HG02610 (cell line): Measurements from ENCODE around the gene TSPAN10.
"Not testable (repeated sequence)": the region's sequence is repeated elsewhere in the genome, so short reads cannot be mapped to it uniquely, and the experiment has no call there.

Experiments
- ATAC-seq: cut with Tn5 transposase; IDR thresholded peaks from one replicate; pipeline ENCODE4 v1.9.1; 2021; ENCODE audit warnings: mild to moderate bottlenecking, moderate library complexity; ENCODE audit not compliant: unreplicated experiment

The TSPAN10 gene

GRCh38 chr17:81636505-81637288 lies at the start of gene TSPAN10, which contains the start of gene NPLOC4:
TSPAN10 (plus strand) TSS chr17:81637196; CDS start chr17:81642413, 5,217 bp downstream.
NPLOC4 (minus strand) TSS chr17:81637112; CDS start chr17:81636930, 182 bp downstream.
- peak; percentile 87 for ATAC-seq

DNA sequence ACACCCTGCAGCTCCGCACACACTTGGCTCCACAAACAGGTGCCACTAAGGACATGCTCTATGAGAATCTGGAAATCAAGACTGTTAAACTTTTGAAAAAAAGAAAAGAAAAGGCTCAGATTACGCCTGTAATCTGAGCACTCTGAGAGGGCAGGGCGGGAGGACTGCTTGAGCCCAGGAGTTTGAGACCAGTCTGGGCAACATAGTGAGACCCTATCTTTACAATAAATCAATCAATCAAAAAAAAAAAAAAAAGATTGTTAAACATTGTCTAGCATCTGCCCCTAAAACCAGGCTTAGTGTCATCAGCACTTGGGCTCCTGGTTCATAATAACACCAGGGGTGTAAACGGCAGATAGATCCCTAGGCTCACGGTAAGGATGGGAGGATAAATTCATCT lies 47.4 kb upstream of the TSPAN10 start:
- ATAC-seq: no peak

DNA sequence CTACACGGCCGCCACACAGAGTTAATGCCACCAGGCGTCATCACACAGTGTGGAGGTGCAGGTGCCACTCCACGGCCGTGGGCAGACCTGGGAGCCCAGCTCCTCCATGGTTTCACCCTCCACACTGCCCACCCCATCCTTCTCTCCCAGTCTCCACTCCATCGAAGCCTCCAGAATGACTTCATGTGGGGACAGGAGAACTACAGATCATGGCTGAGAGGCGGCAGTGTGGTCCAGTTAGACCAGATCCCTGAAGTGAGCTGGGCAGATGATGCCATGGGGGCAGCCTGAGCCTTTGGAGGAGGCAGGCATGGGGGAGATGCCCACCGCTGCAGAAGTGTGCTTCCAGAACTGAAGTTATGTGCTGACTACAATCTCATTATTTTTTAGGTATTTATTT lies 46.9 kb upstream of the TSPAN10 start:
- ATAC-seq: no peak

DNA sequence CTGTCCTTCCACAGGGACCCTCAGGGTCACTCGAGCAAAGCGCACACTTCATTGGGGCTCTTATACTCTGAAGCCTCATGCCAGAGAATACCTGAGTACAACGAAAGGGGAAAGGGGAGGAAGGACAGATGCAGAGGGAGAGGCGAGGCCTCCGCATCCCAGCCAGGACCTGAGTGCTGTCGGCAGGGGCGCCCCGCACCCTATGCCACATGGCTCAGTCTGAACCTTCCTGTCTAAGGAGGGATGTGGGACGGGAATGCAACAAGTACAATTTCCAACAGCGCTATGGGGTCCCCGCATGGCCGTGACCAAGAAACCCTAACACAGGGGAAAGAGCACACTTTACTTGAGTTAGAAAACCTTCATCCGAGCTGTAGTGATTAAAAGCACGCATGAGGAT lies 45.0 kb upstream of the TSPAN10 start:
- no peak for ATAC-seq

- ATAC-seq: no peak
These were observed 43.7 kb upstream of the TSPAN10 start for GRCh38 chr17:81593105-81593871.

GRCh38 chr17:81599719-81600486 lies 37.1 kb upstream of the TSPAN10 start:
- ATAC-seq: no peak

DNA sequence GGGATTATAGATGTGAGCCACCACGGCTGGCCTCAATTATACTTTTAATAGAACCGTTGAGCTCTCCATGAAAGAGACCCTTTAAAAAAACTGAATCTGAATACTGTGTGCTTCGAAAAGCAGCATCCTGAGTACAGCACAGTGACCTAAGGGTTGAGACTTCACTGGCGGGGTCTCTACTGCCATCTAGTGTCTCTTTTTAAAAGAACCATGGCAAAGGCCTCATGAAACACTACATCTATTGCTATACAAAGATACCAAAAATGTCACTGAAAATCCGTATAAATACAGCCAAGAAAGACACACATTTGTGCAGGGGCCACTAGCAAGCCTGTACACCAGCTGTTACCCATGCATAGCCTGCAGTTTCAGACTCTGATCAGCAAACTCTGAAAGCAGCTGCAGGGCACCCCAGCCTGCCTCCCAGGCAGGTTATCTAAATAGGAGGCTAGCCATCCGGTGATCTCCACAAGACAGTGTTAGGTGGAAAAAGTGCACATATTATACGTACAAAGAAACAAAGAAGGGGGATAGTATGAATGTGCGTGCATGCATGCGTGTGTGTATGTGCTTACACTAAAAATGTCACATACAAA lies 35.4 kb upstream of the TSPAN10 start:
- ATAC-seq: no peak

- ATAC-seq: no peak
These were observed 33.0 kb upstream of the TSPAN10 start for GRCh38 chr17:81603846-81604610.

- no peak for ATAC-seq
These were observed 29.6 kb upstream of the TSPAN10 start for GRCh38 chr17:81607431-81607830.

- ATAC-seq: no peak
These were observed 28.9 kb upstream of the TSPAN10 start for GRCh38 chr17:81608082-81608481.

GRCh38 chr17:81608605-81609004 lies 28.4 kb upstream of the TSPAN10 start:
- ATAC-seq: no peak

DNA sequence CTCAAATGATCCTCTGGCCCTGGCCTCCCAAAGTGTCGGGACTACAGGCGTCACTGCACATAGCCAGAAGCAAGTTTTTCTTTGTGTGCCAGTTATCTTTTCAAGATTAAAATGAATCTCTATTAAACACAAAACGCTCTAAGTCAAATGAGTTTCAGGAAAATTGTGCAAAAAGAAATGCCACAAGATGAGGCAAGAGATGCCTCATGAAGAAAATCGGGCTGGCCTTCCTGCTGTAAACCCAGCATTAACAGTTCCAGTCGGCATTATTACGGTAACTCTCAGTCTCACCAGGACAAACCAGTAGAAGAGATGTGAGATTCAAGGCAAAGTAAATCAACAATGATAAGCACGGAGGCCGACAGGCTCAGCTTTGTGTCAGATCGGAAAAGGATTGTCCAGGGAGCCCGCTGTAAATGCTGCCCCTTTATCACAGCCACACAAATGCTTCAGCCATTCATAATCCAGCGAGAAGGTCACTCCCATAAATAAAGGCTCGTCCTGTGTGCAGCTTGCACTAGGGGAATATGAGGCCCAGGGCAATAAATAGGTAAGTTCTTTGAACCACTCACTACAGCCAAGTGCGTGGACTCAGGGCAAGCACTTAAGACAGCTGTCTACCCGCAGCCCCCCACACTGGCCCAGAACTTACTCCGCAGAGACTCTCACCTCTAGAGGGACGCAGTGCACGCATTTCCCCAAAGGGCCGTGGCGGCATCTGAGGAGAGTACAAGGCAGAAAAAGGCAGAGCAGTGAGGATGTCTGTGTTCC lies 27.3 kb upstream of the TSPAN10 start:
- no peak for ATAC-seq

GRCh38 chr17:81612172-81612970 lies 24.6 kb upstream of the TSPAN10 start:
- no peak for ATAC-seq

GRCh38 chr17:81615401-81615930 lies 21.5 kb upstream of the TSPAN10 start:
- no peak for ATAC-seq

GRCh38 chr17:81616877-81617276 lies 20.1 kb upstream of the TSPAN10 start:
- no peak for ATAC-seq

- ATAC-seq: not testable (repeated sequence)
These were observed 18.7 kb upstream of the TSPAN10 start for GRCh38 chr17:81618307-81618706.

GRCh38 chr17:81621494-81622130 lies 15.4 kb upstream of the TSPAN10 start:
- no peak for ATAC-seq

DNA sequence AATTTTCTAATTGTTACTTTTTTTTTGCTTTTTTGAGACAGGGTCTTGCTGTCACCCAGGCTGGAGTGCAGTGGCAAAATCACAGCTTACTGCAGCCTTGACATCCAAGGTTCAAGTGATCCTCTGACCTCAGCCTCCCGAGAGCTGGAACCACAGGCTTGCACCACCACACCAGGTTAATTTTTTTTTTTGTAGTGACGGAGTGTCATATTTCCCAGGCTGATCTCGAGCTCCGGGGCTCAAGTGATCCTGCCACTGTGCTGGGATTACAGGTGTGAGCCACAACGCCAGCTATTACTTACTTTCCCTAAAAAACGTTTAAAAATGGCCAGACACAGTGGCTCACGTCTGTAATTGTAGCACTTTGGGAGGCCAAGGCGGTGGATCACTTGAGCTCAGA lies 6.7 kb upstream of the TSPAN10 start:
- no peak for ATAC-seq
